Fibroblast of lung (primary cell): Measurements from ENCODE around the gene ITGAL.

Source experiments
- CTCF ChIP-seq, 2 donors: IDR thresholded peaks in 1 of 2; conservative IDR thresholded peaks in 1 of 2; 1 replicate in 1 of 2; 2 replicates in 1 of 2; pipeline ENCODE4 v1.5.1; 2011 to 2012; ENCODE audit warnings: low read length in 2 of 2, control low read depth in 1 of 2, inconsistent platforms in 1 of 2, low read depth in 1 of 2, mild to moderate bottlenecking in 1 of 2
- EZH2 ChIP-seq: IDR thresholded peaks from 2 replicates; pipeline ENCODE4 v1.5.1; 2012; ENCODE audit warnings: low read length, control low read depth, mild to moderate bottlenecking; ENCODE audit errors: missing control alignments

GRCh38 chr16:30445149-30445407 is 27.5 kb upstream of the ITGAL start:
- no peak for TF ChIP-seq CTCF (conservative IDR thresholded peaks at IDR 0.05 in 1 of 2, IDR thresholded peaks at IDR 0.05 in 1 of 2; ENCODE audit: low read depth in 1 of 2, low read length in 2 of 2)
- no peak for TF ChIP-seq EZH2
